HEK293T (cell line): ENCODE data around the gene NT5DC4.

ENCODE experiments used
- CTCF ChIA-PET: fragments of 350-600 bp; formaldehyde crosslinking; extraction: SDS; loops from one replicate; lab custom pipeline; 2021; ENCODE audit warnings: antibody characterized with exemption, inconsistent platforms; lab: Yijun Ruan, JAX
- POLR2A ChIA-PET: fragments of 350-600 bp; formaldehyde crosslinking; extraction: SDS; loops from one replicate; lab custom pipeline; 2020; ENCODE audit warnings: antibody characterized with exemption, inconsistent platforms; lab: Yijun Ruan, JAX
- DNase-seq: peaks from one replicate; pipeline ENCODE4 v3.0.0; 2012; ENCODE audit warnings: mixed read lengths; ENCODE audit errors: extremely low spot score
- ARNT ChIP-seq: fragments of 450-650 bp; IDR thresholded peaks from 2 replicates; pipeline ENCODE4 v1.6.1; 2017; ENCODE audit warnings: mild to moderate bottlenecking
- BHLHE40 ChIP-seq: fragments of 450-650 bp; IDR thresholded peaks from 2 replicates; pipeline ENCODE4 v1.6.1; 2016; ENCODE audit warnings: mild to moderate bottlenecking, moderate library complexity, borderline replicate concordance
- CTBP1 ChIP-seq: fragments of 450-650 bp; IDR thresholded peaks from 2 replicates; pipeline ENCODE4 v1.6.1; 2016; ENCODE audit warnings: borderline replicate concordance
- ELF4 ChIP-seq: fragments of 450-650 bp; IDR thresholded peaks from 2 replicates; pipeline ENCODE4 v1.6.1; 2017; ENCODE audit warnings: antibody characterized with exemption
- FOXA1 ChIP-seq: fragments of 450-650 bp; IDR thresholded peaks from 2 replicates; pipeline ENCODE4 v1.6.1; 2016; ENCODE audit warnings: mild to moderate bottlenecking
- FOXK2 ChIP-seq: fragments of 450-650 bp; IDR thresholded peaks from 2 replicates; pipeline ENCODE4 v1.6.1; 2016; ENCODE audit warnings: mild to moderate bottlenecking
- FOXM1 ChIP-seq: fragments of 450-650 bp; IDR thresholded peaks from 2 replicates; pipeline ENCODE4 v1.6.1; 2017; ENCODE audit warnings: mild to moderate bottlenecking, borderline replicate concordance
- HDGF ChIP-seq: fragments of 450-650 bp; IDR thresholded peaks from 2 replicates; pipeline ENCODE4 v1.6.1; 2017; ENCODE audit warnings: antibody characterized with exemption, borderline replicate concordance
- L3MBTL2 ChIP-seq: fragments of 450-650 bp; conservative IDR thresholded peaks from 2 replicates; pipeline ENCODE4 v1.6.1; 2016; ENCODE audit warnings: mild to moderate bottlenecking
- LEF1 ChIP-seq: fragments of 450-650 bp; IDR thresholded peaks from 2 replicates; pipeline ENCODE4 v1.6.1; 2017; ENCODE audit warnings: mild to moderate bottlenecking, borderline replicate concordance
- NFRKB ChIP-seq: fragments of 450-650 bp; IDR thresholded peaks from 2 replicates; pipeline ENCODE4 v1.6.1; 2016; ENCODE audit warnings: mild to moderate bottlenecking, moderate library complexity
- PKNOX1 ChIP-seq: fragments of 450-650 bp; IDR thresholded peaks from 2 replicates; pipeline ENCODE4 v1.6.1; 2016
- SP1 ChIP-seq: fragments of 450-650 bp; IDR thresholded peaks from 2 replicates; pipeline ENCODE4 v1.6.1; 2017
- SUZ12 ChIP-seq: fragments of 450-650 bp; IDR thresholded peaks from 2 replicates; pipeline ENCODE4 v1.6.1; 2016; ENCODE audit warnings: mild to moderate bottlenecking
- TARDBP ChIP-seq: fragments of 450-650 bp; IDR thresholded peaks from 2 replicates; pipeline ENCODE4 v1.6.1; 2016
- ZNF384 ChIP-seq: fragments of 450-650 bp; IDR thresholded peaks from 2 replicates; pipeline ENCODE4 v1.6.1; 2016

Gene NT5DC4

GRCh38 chr2:112728378-112729175, 7.8 kb downstream of the NT5DC4 start:
- ChIA-PET POLR2A (no interaction called here), CTCF (interaction anchor here (0.6 to 4.9 kb wide), 7 partner anchors 36 to 213 kb away, joined by 3 to 92 read pairs (median 6); partner anchors contain the start of gene SLC20A1)
- TF ChIP-seq ARNT (no peak), HDGF (no peak), ELF4 (no peak), CTBP1 (no peak), SUZ12 (no peak), ZNF384 (no peak), FOXM1 (no peak), SP1 (no peak), LEF1 (no peak), PKNOX1 (no peak), FOXK2 (no peak), BHLHE40 (no peak), L3MBTL2 (no peak), FOXA1 (no peak), NFRKB (no peak), TARDBP (no peak)
- no peak for DNase-seq

GRCh38 chr2:112730216-112730615, 9.4 kb downstream of the NT5DC4 start:
- no peak for DNase-seq
- TF ChIP-seq ELF4 (no peak), SP1 (no peak), PKNOX1 (no peak), ZNF384 (no peak), NFRKB (no peak), L3MBTL2 (no peak), ARNT (no peak), SUZ12 (no peak), LEF1 (no peak), CTBP1 (no peak), FOXM1 (no peak), TARDBP (no peak), BHLHE40 (no peak), HDGF (no peak), FOXA1 (no peak), FOXK2 (no peak)
- CTCF ChIA-PET, result interaction anchor here (0.6 to 1.5 kb wide), 2 partner anchors 19 to 171 kb away, joined by 3 to 10 read pairs; no protein-coding TSS in a partner anchor
- POLR2A ChIA-PET, result no interaction called here

- POLR2A ChIA-PET, result no interaction called here
- TF ChIP-seq BHLHE40, result no peak
- CTCF ChIA-PET, result interaction anchor here (0.7 to 1.5 kb wide), 2 partner anchors 17 to 19 kb away, joined by 3 read pairs; no protein-coding TSS in a partner anchor
- no peak for DNase-seq
Measured at GRCh38 chr2:112730791-112731190, 10.0 kb downstream of the NT5DC4 start.

- POLR2A ChIA-PET, result no interaction called here
Measured at GRCh38 chr2:112731479-112731878, 10.7 kb downstream of the NT5DC4 start.

GRCh38 chr2:112733456-112733855, 12.6 kb downstream of the NT5DC4 start:
- POLR2A ChIA-PET, result no interaction called here
- CTCF ChIA-PET, result no interaction called here
- no peak for DNase-seq
- no peak for TF ChIP-seq FOXK2
- no peak for TF ChIP-seq ELF4
- no peak for TF ChIP-seq TARDBP
- TF ChIP-seq ZNF384, result no peak
- TF ChIP-seq LEF1, result no peak
- TF ChIP-seq ARNT, result no peak
- TF ChIP-seq SP1, result no peak
- TF ChIP-seq SUZ12, result no peak
- TF ChIP-seq L3MBTL2, result no peak
- no peak for TF ChIP-seq FOXA1
- TF ChIP-seq HDGF, result no peak
- no peak for TF ChIP-seq CTBP1
- TF ChIP-seq PKNOX1, result no peak

More at GRCh38 chr2:112731479-112731878, 10.7 kb downstream of the NT5DC4 start:
- CTCF ChIA-PET, result interaction anchor here (0.7 kb wide), 1 partner anchor 17 kb away, joined by 3 read pairs; no protein-coding TSS in a partner anchor
- TF ChIP-seq FOXA1 (no peak), L3MBTL2 (no peak), ELF4 (no peak), PKNOX1 (no peak), LEF1 (no peak), TARDBP (no peak), ARNT (no peak)
- no peak for DNase-seq

- ChIA-PET CTCF (no interaction called here), POLR2A (no interaction called here)
- DNase-seq, result no peak
- no peak for TF ChIP-seq BHLHE40
- no peak for TF ChIP-seq ARNT
- no peak for TF ChIP-seq LEF1
- TF ChIP-seq PKNOX1, result no peak
- no peak for TF ChIP-seq HDGF
- TF ChIP-seq ELF4, result no peak
- TF ChIP-seq SP1, result no peak
- TF ChIP-seq FOXM1, result no peak
- TF ChIP-seq ZNF384, result no peak
- TF ChIP-seq L3MBTL2, result no peak
- TF ChIP-seq SUZ12, result no peak
- no peak for TF ChIP-seq FOXA1
Measured at GRCh38 chr2:112733871-112734270, 13.1 kb downstream of the NT5DC4 start.
